ENCODE results near the gene CMA1.
"Not testable (repeated sequence)": the region's sequence is repeated elsewhere in the genome, so short reads cannot be mapped to it uniquely, and the experiment has no call there.

GRCh38 chr14:24479999-24480398, 28.1 kb downstream of the CMA1 start:
- TF ChIP-seq CTCF, POLR2A (IDR thresholded peaks at IDR 0.05): not testable (repeated sequence)
